ENCODE data around the gene SYNDIG1. TPM values are rescaled to one million over a fixed set of nuclear protein-coding genes. Genes with fewer than 3 reads are reported as not detected.

Gene SYNDIG1
- total and polyA plus RNA-seq, 2 of the 4 experiments (the other 2 are of a cell fraction) = not detected

- H2AFZ ChIP-seq (replicated peaks; ENCODE audit: low read length, poor library complexity) = no peak overlapping the region
- no peak overlapping the region for H2BK120ac ChIP-seq (ENCODE audit: low read depth, low read length)
- H3K9ac ChIP-seq (ENCODE audit: low read depth, low read length) = no peak overlapping the region
- H3K79me1 ChIP-seq (ENCODE audit: low read depth in 1 of 2, low read length in 2 of 2) = no peaks in the 10 kb centered on the region
- H3K9me3 ChIP-seq (ENCODE audit: control insufficient read depth, insufficient read depth, low read length) = no peaks in the 10 kb centered on the region
- H2BK15ac ChIP-seq (ENCODE audit: low read depth, low read length) = no peak overlapping the region
- intact Hi-C loops (cut with micrococcal nuclease) = no loop called here
- H3K4me1 ChIP-seq (ENCODE audit: control insufficient read depth, insufficient read depth, low read length) = no peaks in the 10 kb centered on the region
- ChIA-PET CTCF (interaction anchor here (0.5 kb wide), 1 partner anchor 19 kb away, joined by 3 read pairs; no protein-coding TSS in a partner anchor), POLR2A (ENCODE audit: unreplicated experiment) (no interaction called here)
- H3K27me3 ChIP-seq (ENCODE audit: control insufficient read depth, insufficient read depth, low read length) = no peaks in the 10 kb centered on the region
- no peak for DNase-seq
- H3K9me1 ChIP-seq (ENCODE audit: insufficient read depth, low read length) = no peaks in the 10 kb centered on the region
- H3K4me3 ChIP-seq (ENCODE audit: insufficient read depth, low read depth, low read length) = no peak overlapping the region
- H3K4me2 ChIP-seq (ENCODE audit: low read depth, low read length) = no peak overlapping the region
- no peak overlapping the region for H3K14ac ChIP-seq (replicated peaks; ENCODE audit: low read depth, low read length)
- ATAC-seq (ENCODE audit: low read depth) = no peak
- no peak overlapping the region for H2AK5ac ChIP-seq (ENCODE audit: low read depth, low read length)
- H4K91ac ChIP-seq (ENCODE audit: insufficient read depth, low read depth, low read length) = no peak overlapping the region
- H4K20me1 ChIP-seq (ENCODE audit: insufficient read depth, low read length) = no peaks in the 10 kb centered on the region
- H2AK9ac ChIP-seq (replicated peaks; ENCODE audit: low read depth, low read length, poor library complexity) = no peak overlapping the region
- dilution Hi-C loops (cut with HindIII; ENCODE audit: low sequenced_read_pairs, unreplicated experiment) = no loop called here
- H4K8ac ChIP-seq (ENCODE audit: low read depth in 2 of 2, low read length in 2 of 2) = no peak overlapping the region
- no peak overlapping the region for H3K56ac ChIP-seq (ENCODE audit: extremely low read depth, insufficient read depth, low read length)
- H3K18ac ChIP-seq (ENCODE audit: low read depth, low read length) = no peak overlapping the region
- H2BK5ac ChIP-seq (ENCODE audit: low read depth, low read length, poor library complexity, severe bottlenecking) = no peak overlapping the region
- WGBS, 2 experiments (ENCODE audit: extremely low coverage in 2 of 2, insufficient read length in 1 of 2) = no CpG with 5 or more reads among the region's 3 CpGs
- in situ Hi-C loops (cut with MboI; ENCODE audit: low sequenced_read_pairs) = no loop called here
- no peak overlapping the region for H3K4ac ChIP-seq (ENCODE audit: low read depth, low read length)
- TF ChIP-seq CTCF (conservative IDR thresholded peaks at IDR 0.05; ENCODE audit: low read depth, low read length) = no peak
- no peak for TF ChIP-seq MAZ (IDR thresholded peaks at IDR 0.05; ENCODE audit: borderline replicate concordance, low read depth, low read length)
- no peak for TF ChIP-seq CEBPB (IDR thresholded peaks at IDR 0.05; ENCODE audit: low read depth, low read length)
- TF ChIP-seq BHLHE40 (IDR thresholded peaks at IDR 0.05; ENCODE audit: low read depth, low read length) = no peak
- no peak for TF ChIP-seq RFX5 (IDR thresholded peaks at IDR 0.05; ENCODE audit: low read depth, low read length)
- TF ChIP-seq NFE2L2 (IDR thresholded peaks at IDR 0.05; ENCODE audit: low read depth, low read length) = no peak
- H3K27ac ChIP-seq (ENCODE audit: insufficient read depth, low read length) = no peak overlapping the region
- no TSS peak for BruUV-seq (replicated peaks)
- H3K36me3 ChIP-seq (ENCODE audit: control insufficient read depth, insufficient read depth, low read length) = no peaks in the 10 kb centered on the region
- H3K23ac ChIP-seq (ENCODE audit: low read depth, low read length) = no peak overlapping the region
- H4K5ac ChIP-seq (ENCODE audit: low read depth, low read length) = no peak overlapping the region
- no peak overlapping the region for H2BK20ac ChIP-seq (ENCODE audit: low read depth, low read length)
These were observed 36.7 kb downstream of the SYNDIG1 start for GRCh38 chr20:24506146-24506545.

All from IMR-90 (cell line).